PC-3 (cell line): ENCODE measurements around the gene SLF2.

ENCODE experiments used
- EZH2 ChIP-seq: fragments of 300-600 bp; sonication (generic); IDR thresholded peaks from one replicate; pipeline ENCODE4 v1.6.1; 2017; ENCODE audit warnings: antibody characterized with exemption, mild to moderate bottlenecking, low read length; ENCODE audit not compliant: unreplicated experiment
- EZH2phosphoT487 ChIP-seq: fragments of 300-600 bp; sonication (generic); IDR thresholded peaks from 2 replicates; pipeline ENCODE4 v1.6.1; 2018; ENCODE audit warnings: mild to moderate bottlenecking, antibody characterized with exemption, low read length, borderline replicate concordance
- TF ChIP-seq, protein P1 (sequence below): fragments of 300-600 bp; sonication (generic); conservative IDR thresholded peaks from 2 replicates; pipeline ENCODE4 v1.5.1; 2017; ENCODE audit warnings: antibody characterized with exemption, low read depth, mild to moderate bottlenecking, low read length

GRCh38 chr10:100873146-100873826 is 39.5 kb upstream of the SLF2 start:
- TF ChIP-seq, protein P1, sequence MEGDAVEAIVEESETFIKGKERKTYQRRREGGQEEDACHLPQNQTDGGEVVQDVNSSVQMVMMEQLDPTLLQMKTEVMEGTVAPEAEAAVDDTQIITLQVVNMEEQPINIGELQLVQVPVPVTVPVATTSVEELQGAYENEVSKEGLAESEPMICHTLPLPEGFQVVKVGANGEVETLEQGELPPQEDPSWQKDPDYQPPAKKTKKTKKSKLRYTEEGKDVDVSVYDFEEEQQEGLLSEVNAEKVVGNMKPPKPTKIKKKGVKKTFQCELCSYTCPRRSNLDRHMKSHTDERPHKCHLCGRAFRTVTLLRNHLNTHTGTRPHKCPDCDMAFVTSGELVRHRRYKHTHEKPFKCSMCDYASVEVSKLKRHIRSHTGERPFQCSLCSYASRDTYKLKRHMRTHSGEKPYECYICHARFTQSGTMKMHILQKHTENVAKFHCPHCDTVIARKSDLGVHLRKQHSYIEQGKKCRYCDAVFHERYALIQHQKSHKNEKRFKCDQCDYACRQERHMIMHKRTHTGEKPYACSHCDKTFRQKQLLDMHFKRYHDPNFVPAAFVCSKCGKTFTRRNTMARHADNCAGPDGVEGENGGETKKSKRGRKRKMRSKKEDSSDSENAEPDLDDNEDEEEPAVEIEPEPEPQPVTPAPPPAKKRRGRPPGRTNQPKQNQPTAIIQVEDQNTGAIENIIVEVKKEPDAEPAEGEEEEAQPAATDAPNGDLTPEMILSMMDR, result no peak
- TF ChIP-seq EZH2 (no peak), EZH2phosphoT487 (no peak)
